ENCODE measurements around the gene PCARE. TPM values are rescaled to one million over a fixed set of nuclear protein-coding genes. Genes with fewer than 3 reads are reported as not detected.

Gene PCARE
- total RNA-seq, 1 experiment from 2014 or later = not detected

Other genes with a start within 250 kb of the PCARE start
- gene TRMT61B, start 204.2 kb downstream of the PCARE start, total RNA-seq (2014; rRNA removed) = 9.6 and 11.9 TPM in 2 replicates
- gene WDR43, start 179.9 kb downstream of the PCARE start, total RNA-seq (2014; rRNA removed) = 67.0 and 68.1 TPM in 2 replicates
- gene TOGARAM2, start 93.2 kb downstream of the PCARE start, total RNA-seq (2014; rRNA removed) = 0.38 and 0.75 TPM in 2 replicates
- gene CLIP4, start 40.9 kb upstream of the PCARE start, total RNA-seq (2014; rRNA removed) = 31.4 and 38.0 TPM in 2 replicates